Renal cortex interstitium (tissue), 11 donors: ENCODE measurements around the gene MICAL3. TPM values are rescaled to one million over a fixed set of nuclear protein-coding genes. Genes with fewer than 3 reads are reported as not detected.

ENCODE experiments used
- DNase-seq, 11 donors: peaks; one replicate each; pipeline ENCODE4 v3.0.0-alpha.2; 2013; ENCODE audit warnings: low read depth in 9 of 11, low spot score in 4 of 11; ENCODE audit errors: extremely low read depth in 1 of 11
- polyA plus RNA-seq, 3 donors: library from polyadenylated mRNA; unstranded; fragments of 120-200 nt; gene quantifications; one replicate each; pipeline ENCODE4 v1.2.1, GENCODE V29; 2013; ENCODE audit not compliant: insufficient read length in 3 of 3

The MICAL3 gene
- polyA plus RNA-seq, 3 donors: 30.9 to 40.3 (median 32.8) TPM

GRCh38 chr22:17785185-17786184, 238.9 kb downstream of the MICAL3 start:
- no peak for DNase-seq

- no peak for DNase-seq
Measured at GRCh38 chr22:17784776-17785175, 239.6 kb downstream of the MICAL3 start.

- DNase-seq: no peak
Measured at GRCh38 chr22:17783773-17784480, 240.4 kb downstream of the MICAL3 start.

GRCh38 chr22:17783312-17783711, 241.0 kb downstream of the MICAL3 start:
- DNase-seq: no peak

- no peak for DNase-seq
Measured at GRCh38 chr22:17782621-17783020, 241.7 kb downstream of the MICAL3 start.

GRCh38 chr22:17782158-17782557, 242.2 kb downstream of the MICAL3 start:
- no peak for DNase-seq

- no peak for DNase-seq
Measured at GRCh38 chr22:17781319-17782031, 242.9 kb downstream of the MICAL3 start.

- DNase-seq: no peak
Measured at GRCh38 chr22:17780741-17781318, 243.5 kb downstream of the MICAL3 start.

- no peak for DNase-seq
Measured at GRCh38 chr22:17780116-17780740, 244.1 kb downstream of the MICAL3 start.

GRCh38 chr22:17779286-17780115, 244.9 kb downstream of the MICAL3 start:
- DNase-seq: no peak

GRCh38 chr22:17778412-17778976, 245.9 kb downstream of the MICAL3 start:
- no peak for DNase-seq

- no peak for DNase-seq
Measured at GRCh38 chr22:17777717-17778044, 246.7 kb downstream of the MICAL3 start.

GRCh38 chr22:17777005-17777716, 247.2 kb downstream of the MICAL3 start:
- no peak for DNase-seq

- DNase-seq: no peak
Measured at GRCh38 chr22:17775781-17776465, 248.4 kb downstream of the MICAL3 start.

GRCh38 chr22:17774926-17775685, 249.3 kb downstream of the MICAL3 start:
- DNase-seq: no peak
